PFSK-1 (cell line): ENCODE measurements around the gene ANO3.

Experiments used
- FOXP2 ChIP-seq: optimal IDR thresholded peaks from 2 replicates; pipeline ENCODE3; 2011; ENCODE audit warnings: borderline replicate concordance, control low read depth, inconsistent platforms; ENCODE audit not compliant: insufficient read depth; ENCODE audit errors: extremely low read length, extremely low read depth
- POLR2AphosphoS5 ChIP-seq: IDR thresholded peaks from 2 replicates; pipeline ENCODE4 v1.6.1; 2012; ENCODE audit warnings: low read depth, mild to moderate bottlenecking, control low read depth, low read length, moderate library complexity
- SIN3A ChIP-seq: IDR thresholded peaks from 2 replicates; pipeline ENCODE4 v1.6.1; 2012; ENCODE audit warnings: mild to moderate bottlenecking, low read length, moderate library complexity, borderline replicate concordance; ENCODE audit not compliant: insufficient read depth
- TAF1 ChIP-seq: IDR thresholded peaks from 2 replicates; pipeline ENCODE4 v1.6.1; 2012; ENCODE audit warnings: low read length, control low read depth, borderline replicate concordance; ENCODE audit not compliant: insufficient read depth
- TF ChIP-seq, protein P1 (sequence below), 2 experiments: IDR thresholded peaks; 2 replicates each; pipeline versions ENCODE4 v1.6.1 to v1.8.0; 2011 to 2012; ENCODE audit warnings: low read depth in 2 of 2, low read length in 2 of 2, control low read depth in 1 of 2, inconsistent platforms in 1 of 2, mild to moderate bottlenecking in 1 of 2, moderate library complexity in 1 of 2; ENCODE audit not compliant: insufficient read depth in 1 of 2

The ANO3 gene

GRCh38 chr11:26467506-26467905 lies 135.6 kb downstream of the ANO3 start:
- TF ChIP-seq TAF1 = no peak
- TF ChIP-seq FOXP2 = no peak
- TF ChIP-seq, protein P1, sequence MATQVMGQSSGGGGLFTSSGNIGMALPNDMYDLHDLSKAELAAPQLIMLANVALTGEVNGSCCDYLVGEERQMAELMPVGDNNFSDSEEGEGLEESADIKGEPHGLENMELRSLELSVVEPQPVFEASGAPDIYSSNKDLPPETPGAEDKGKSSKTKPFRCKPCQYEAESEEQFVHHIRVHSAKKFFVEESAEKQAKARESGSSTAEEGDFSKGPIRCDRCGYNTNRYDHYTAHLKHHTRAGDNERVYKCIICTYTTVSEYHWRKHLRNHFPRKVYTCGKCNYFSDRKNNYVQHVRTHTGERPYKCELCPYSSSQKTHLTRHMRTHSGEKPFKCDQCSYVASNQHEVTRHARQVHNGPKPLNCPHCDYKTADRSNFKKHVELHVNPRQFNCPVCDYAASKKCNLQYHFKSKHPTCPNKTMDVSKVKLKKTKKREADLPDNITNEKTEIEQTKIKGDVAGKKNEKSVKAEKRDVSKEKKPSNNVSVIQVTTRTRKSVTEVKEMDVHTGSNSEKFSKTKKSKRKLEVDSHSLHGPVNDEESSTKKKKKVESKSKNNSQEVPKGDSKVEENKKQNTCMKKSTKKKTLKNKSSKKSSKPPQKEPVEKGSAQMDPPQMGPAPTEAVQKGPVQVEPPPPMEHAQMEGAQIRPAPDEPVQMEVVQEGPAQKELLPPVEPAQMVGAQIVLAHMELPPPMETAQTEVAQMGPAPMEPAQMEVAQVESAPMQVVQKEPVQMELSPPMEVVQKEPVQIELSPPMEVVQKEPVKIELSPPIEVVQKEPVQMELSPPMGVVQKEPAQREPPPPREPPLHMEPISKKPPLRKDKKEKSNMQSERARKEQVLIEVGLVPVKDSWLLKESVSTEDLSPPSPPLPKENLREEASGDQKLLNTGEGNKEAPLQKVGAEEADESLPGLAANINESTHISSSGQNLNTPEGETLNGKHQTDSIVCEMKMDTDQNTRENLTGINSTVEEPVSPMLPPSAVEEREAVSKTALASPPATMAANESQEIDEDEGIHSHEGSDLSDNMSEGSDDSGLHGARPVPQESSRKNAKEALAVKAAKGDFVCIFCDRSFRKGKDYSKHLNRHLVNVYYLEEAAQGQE (IDR thresholded peaks at IDR 0.05; ENCODE audit: insufficient read depth in 1 of 2, low read depth in 2 of 2, low read length in 2 of 2) = no peak
- TF ChIP-seq POLR2AphosphoS5 = no peak
- TF ChIP-seq SIN3A = no peak

DNA sequence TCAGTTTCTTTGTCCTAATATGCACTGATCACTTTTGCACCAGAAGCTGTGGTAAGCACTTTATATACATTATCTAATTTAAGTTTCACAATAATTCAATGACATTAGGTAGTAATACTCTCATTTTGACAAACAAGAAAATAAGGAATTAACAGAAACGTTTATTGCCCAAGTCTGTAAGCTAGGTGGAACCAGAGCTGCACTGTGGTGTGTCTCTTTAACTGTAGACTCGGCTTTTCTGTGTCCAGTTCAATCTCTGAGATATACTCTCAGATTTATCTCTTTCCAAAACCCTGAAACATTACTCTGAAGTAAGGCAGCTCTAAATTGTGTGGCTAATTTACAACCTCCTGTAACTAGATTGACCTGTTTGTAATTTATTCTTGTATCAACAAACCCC lies 139.1 kb downstream of the ANO3 start:
- TF ChIP-seq, protein P1 (IDR thresholded peaks at IDR 0.05; ENCODE audit: insufficient read depth in 1 of 2, low read depth in 2 of 2, low read length in 2 of 2) = no peak
- TF ChIP-seq POLR2AphosphoS5 = no peak
- TF ChIP-seq FOXP2 = no peak
- no peak for TF ChIP-seq SIN3A
- TF ChIP-seq TAF1 = no peak

DNA sequence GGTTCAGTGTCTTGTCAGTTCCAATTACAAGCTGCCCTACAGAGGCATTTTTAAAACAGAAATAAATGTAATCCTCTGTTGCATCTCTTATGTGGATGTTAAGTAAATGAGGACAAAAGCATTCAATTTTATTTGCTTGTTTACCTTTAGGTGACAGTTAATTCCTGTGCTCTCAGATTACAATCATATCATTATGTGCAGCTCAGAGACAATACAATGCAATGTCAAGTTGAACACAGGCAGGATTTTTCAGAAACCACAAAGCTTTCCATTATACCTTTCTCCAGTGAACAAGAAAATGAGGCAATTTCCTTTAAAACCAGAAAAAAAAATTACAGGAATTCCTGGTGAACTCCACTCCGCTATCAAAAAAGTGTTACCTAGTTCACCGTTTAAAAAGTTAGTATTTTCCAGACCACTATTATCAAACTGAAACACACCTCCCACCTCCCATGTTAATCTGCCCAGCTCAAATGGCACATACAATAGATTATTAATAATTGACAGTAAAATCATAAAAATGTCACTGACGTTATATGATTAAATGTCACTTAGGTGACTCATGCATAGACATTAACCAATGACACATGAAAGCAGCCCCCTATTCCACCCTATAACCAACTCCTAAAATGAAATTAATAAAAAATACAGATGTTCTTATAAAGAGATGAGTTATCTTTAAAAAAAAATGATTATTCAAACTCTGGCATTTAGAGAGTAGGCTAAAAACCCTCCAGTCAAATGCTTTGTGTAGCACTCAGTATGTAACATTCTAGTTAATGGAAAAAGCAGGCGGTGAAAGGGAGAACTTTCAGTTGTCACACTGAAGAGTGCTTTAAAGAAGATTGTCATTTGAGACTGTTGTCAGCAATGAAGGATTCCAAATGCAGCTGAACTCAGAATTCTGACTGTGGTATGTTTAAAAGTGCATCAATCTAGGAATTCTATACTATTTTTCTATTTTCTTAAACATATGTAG lies 141.6 kb downstream of the ANO3 start:
- no peak for TF ChIP-seq POLR2AphosphoS5
- TF ChIP-seq TAF1 = peak; percentile 37; the same call in 1 of the 2 replicates
- TF ChIP-seq, protein P1 (IDR thresholded peaks at IDR 0.05; ENCODE audit: insufficient read depth in 1 of 2, low read depth in 2 of 2, low read length in 2 of 2) = no peak
- 0 out of 2 replicates have a peak, but pooled peaks have one; percentile 26 for TF ChIP-seq SIN3A

GRCh38 chr11:26474401-26474800 lies 142.5 kb downstream of the ANO3 start:
- TF ChIP-seq, protein P1 (IDR thresholded peaks at IDR 0.05; ENCODE audit: insufficient read depth in 1 of 2, low read depth in 2 of 2, low read length in 2 of 2) = no peak
- TF ChIP-seq FOXP2 = no peak
- no peak for TF ChIP-seq POLR2AphosphoS5
- TF ChIP-seq SIN3A = no peak
- no peak for TF ChIP-seq TAF1

- TF ChIP-seq SIN3A (0 out of 2 replicates have a peak, but pooled peaks have one; percentile 42), POLR2AphosphoS5 (peak; percentile 66), FOXP2 (no peak), TAF1 (no peak)
- TF ChIP-seq, protein P1 (IDR thresholded peaks at IDR 0.05; ENCODE audit: insufficient read depth in 1 of 2, low read depth in 2 of 2, low read length in 2 of 2) = no peak
These were observed 145.5 kb downstream of the ANO3 start for GRCh38 chr11:26477396-26477795.
